ENCODE measurements around the gene PLA2G4D.

DNA sequence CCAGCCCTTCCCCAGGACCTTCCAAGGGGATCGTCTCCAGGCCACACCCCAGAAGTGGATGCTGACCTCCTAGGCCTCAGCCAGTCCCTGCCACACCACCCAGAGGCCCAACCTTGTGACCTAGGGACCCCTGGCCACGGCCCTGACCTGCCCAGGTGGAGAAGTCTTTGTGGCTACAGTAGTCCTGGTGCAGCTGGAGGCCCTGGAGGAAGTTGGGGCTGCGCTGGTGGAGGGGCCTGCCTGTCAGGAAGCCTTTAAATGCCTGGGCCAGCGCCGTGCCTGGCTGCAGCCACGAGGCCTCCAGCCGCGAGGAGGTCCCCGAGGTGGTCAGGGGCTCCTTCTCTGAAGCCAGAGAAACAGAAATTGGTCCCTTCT lies 23.4 kb downstream of the PLA2G4D start:
- no peak for TF ChIP-seq ZNF671 (CRISPR knock-in tag; IDR thresholded peaks at IDR 0.05)
- no peak for TF ChIP-seq FOXP1 (CRISPR knock-in tag; IDR thresholded peaks at IDR 0.05; ENCODE audit: borderline replicate concordance)
- TF ChIP-seq GTF2I (CRISPR knock-in tag; conservative IDR thresholded peaks at IDR 0.05) = no peak
- no peak for TF ChIP-seq GABPB1 (CRISPR knock-in tag; IDR thresholded peaks at IDR 0.05)
- no peak for TF ChIP-seq ATF1 (CRISPR knock-in tag; IDR thresholded peaks at IDR 0.05)
- TF ChIP-seq SP1 (CRISPR knock-in tag; conservative IDR thresholded peaks at IDR 0.05) = no peak
- TF ChIP-seq ESRRA (CRISPR knock-in tag; IDR thresholded peaks at IDR 0.05; ENCODE audit: borderline replicate concordance) = no peak
- TF ChIP-seq, protein P1, sequence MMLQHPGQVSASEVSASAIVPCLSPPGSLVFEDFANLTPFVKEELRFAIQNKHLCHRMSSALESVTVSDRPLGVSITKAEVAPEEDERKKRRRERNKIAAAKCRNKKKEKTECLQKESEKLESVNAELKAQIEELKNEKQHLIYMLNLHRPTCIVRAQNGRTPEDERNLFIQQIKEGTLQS (CRISPR knock-in tag; conservative IDR thresholded peaks at IDR 0.05) = no peak
- TF ChIP-seq, protein P2, sequence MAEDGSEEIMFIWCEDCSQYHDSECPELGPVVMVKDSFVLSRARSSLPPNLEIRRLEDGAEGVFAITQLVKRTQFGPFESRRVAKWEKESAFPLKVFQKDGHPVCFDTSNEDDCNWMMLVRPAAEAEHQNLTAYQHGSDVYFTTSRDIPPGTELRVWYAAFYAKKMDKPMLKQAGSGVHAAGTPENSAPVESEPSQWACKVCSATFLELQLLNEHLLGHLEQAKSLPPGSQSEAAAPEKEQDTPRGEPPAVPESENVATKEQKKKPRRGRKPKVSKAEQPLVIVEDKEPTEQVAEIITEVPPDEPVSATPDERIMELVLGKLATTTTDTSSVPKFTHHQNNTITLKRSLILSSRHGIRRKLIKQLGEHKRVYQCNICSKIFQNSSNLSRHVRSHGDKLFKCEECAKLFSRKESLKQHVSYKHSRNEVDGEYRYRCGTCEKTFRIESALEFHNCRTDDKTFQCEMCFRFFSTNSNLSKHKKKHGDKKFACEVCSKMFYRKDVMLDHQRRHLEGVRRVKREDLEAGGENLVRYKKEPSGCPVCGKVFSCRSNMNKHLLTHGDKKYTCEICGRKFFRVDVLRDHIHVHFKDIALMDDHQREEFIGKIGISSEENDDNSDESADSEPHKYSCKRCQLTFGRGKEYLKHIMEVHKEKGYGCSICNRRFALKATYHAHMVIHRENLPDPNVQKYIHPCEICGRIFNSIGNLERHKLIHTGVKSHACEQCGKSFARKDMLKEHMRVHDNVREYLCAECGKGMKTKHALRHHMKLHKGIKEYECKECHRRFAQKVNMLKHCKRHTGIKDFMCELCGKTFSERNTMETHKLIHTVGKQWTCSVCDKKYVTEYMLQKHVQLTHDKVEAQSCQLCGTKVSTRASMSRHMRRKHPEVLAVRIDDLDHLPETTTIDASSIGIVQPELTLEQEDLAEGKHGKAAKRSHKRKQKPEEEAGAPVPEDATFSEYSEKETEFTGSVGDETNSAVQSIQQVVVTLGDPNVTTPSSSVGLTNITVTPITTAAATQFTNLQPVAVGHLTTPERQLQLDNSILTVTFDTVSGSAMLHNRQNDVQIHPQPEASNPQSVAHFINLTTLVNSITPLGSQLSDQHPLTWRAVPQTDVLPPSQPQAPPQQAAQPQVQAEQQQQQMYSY (CRISPR knock-in tag; IDR thresholded peaks at IDR 0.05) = no peak
- TF ChIP-seq, protein P3, sequence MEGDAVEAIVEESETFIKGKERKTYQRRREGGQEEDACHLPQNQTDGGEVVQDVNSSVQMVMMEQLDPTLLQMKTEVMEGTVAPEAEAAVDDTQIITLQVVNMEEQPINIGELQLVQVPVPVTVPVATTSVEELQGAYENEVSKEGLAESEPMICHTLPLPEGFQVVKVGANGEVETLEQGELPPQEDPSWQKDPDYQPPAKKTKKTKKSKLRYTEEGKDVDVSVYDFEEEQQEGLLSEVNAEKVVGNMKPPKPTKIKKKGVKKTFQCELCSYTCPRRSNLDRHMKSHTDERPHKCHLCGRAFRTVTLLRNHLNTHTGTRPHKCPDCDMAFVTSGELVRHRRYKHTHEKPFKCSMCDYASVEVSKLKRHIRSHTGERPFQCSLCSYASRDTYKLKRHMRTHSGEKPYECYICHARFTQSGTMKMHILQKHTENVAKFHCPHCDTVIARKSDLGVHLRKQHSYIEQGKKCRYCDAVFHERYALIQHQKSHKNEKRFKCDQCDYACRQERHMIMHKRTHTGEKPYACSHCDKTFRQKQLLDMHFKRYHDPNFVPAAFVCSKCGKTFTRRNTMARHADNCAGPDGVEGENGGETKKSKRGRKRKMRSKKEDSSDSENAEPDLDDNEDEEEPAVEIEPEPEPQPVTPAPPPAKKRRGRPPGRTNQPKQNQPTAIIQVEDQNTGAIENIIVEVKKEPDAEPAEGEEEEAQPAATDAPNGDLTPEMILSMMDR (IDR thresholded peaks at IDR 0.05) = no peak
- TF ChIP-seq NR3C1 (CRISPR knock-in tag; conservative IDR thresholded peaks at IDR 0.05; ENCODE audit: low read depth) = no peak
- TF ChIP-seq TCF7 (CRISPR knock-in tag; IDR thresholded peaks at IDR 0.05; ENCODE audit: low read depth) = no peak
- TF ChIP-seq, protein P4, sequence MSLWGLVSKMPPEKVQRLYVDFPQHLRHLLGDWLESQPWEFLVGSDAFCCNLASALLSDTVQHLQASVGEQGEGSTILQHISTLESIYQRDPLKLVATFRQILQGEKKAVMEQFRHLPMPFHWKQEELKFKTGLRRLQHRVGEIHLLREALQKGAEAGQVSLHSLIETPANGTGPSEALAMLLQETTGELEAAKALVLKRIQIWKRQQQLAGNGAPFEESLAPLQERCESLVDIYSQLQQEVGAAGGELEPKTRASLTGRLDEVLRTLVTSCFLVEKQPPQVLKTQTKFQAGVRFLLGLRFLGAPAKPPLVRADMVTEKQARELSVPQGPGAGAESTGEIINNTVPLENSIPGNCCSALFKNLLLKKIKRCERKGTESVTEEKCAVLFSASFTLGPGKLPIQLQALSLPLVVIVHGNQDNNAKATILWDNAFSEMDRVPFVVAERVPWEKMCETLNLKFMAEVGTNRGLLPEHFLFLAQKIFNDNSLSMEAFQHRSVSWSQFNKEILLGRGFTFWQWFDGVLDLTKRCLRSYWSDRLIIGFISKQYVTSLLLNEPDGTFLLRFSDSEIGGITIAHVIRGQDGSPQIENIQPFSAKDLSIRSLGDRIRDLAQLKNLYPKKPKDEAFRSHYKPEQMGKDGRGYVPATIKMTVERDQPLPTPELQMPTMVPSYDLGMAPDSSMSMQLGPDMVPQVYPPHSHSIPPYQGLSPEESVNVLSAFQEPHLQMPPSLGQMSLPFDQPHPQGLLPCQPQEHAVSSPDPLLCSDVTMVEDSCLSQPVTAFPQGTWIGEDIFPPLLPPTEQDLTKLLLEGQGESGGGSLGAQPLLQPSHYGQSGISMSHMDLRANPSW (CRISPR knock-in tag; conservative IDR thresholded peaks at IDR 0.05; ENCODE audit: low read depth) = no peak
- TF ChIP-seq NR1H2 (CRISPR knock-in tag; IDR thresholded peaks at IDR 0.05) = no peak
